Ascending aorta (tissue), 2 donors: ENCODE results near the gene USP6. TPM values are rescaled to one million over a fixed set of nuclear protein-coding genes. Genes with fewer than 3 reads are reported as not detected.
"Not testable (repeated sequence)": the region's sequence is repeated elsewhere in the genome, so short reads cannot be mapped to it uniquely, and the experiment has no call there.

Source experiments
- DNase-seq, 2 donors: peaks; one replicate each; pipeline ENCODE4 v3.0.0-alpha.2; 2019; ENCODE audit warnings: low spot score in 2 of 2
- H3K27ac ChIP-seq, 2 donors: fragments of 200-600 bp; sonication (generic); one replicate each; pipeline ENCODE4 v1.5.1; 2016 to 2017; ENCODE audit warnings: mild to moderate bottlenecking in 1 of 2
- H3K27me3 ChIP-seq: fragments of 200-600 bp; sonication (generic); one replicate; pipeline ENCODE4 v1.5.1; 2017
- H3K36me3 ChIP-seq, 2 donors: fragments of 200-600 bp; sonication (generic); one replicate each; pipeline ENCODE4 v1.5.1; 2016
- H3K4me1 ChIP-seq, 2 donors: fragments of 200-600 bp; sonication (generic); one replicate each; pipeline ENCODE4 v1.5.1; 2016 to 2017; ENCODE audit warnings: mild to moderate bottlenecking in 1 of 2
- H3K4me3 ChIP-seq, 2 donors: fragments of 200-600 bp; sonication (generic); one replicate each; pipeline ENCODE4 v1.5.1; 2016 to 2017; ENCODE audit warnings: mild to moderate bottlenecking in 1 of 2
- H3K9me3 ChIP-seq, 2 donors: fragments of 200-600 bp; sonication (generic); one replicate each; pipeline ENCODE4 v1.5.1; 2016
- CTCF ChIP-seq, 3 experiments: fragments of 200-600 bp in 2 of 3; fragments of 450-650 bp in 1 of 3; sonication (generic) in 2 of 3; IDR thresholded peaks; one replicate each; pipeline ENCODE4 v1.5.1; 2016 to 2019; ENCODE audit warnings: antibody characterized with exemption in 3 of 3, mild to moderate bottlenecking in 1 of 3, moderate library complexity in 1 of 3
- intact Hi-C: fragments of 100-400 bp; cut with DNase I; formaldehyde crosslinking; loops from one replicate; pipeline ENCODE4 v1.15.1; 2023
- total RNA-seq: library from RNA; depleted of rRNA; stranded (reverse); fragments of >200 nt; gene quantifications from one replicate; pipeline ENCODE4 v1.1.0, GENCODE V29; 2016

Gene USP6
- total RNA-seq, 1 donor from 2014 or later = 0.11 TPM

DNA sequence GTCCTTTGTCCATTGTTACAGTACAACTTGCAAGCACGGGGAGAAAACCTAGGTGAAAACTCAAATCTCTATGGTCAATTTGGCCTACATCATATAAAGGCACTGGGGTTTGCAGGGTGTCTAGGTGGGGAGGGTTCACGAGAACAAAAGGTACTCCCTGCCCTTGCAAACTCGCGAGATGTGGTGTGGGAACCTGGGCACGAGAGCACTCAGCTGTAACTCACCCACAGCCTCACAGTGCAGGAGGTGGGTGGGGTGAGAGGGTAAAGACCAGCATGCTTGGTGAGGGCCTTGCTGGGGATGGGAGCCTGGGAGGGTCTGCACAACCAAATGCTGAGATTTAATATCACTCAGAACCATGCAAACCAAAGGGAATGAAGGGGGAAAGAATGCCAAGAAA lies 94.3 kb downstream of the USP6 start:
- H3K4me1 ChIP-seq = no peaks in the 10 kb centered on the region
- H3K4me3 ChIP-seq = no peak overlapping the region
- DNase-seq = no peak
- intact Hi-C loops = no loop called here
- H3K27ac ChIP-seq = no peak overlapping the region
- H3K27me3 ChIP-seq = no peaks in the 10 kb centered on the region
- TF ChIP-seq CTCF (IDR thresholded peaks at IDR 0.05) = no peak
- no peaks in the 10 kb centered on the region for H3K9me3 ChIP-seq
- H3K36me3 ChIP-seq = peaks cover 0 to 19% of the 10 kb centered on the region in 2 donors

DNA sequence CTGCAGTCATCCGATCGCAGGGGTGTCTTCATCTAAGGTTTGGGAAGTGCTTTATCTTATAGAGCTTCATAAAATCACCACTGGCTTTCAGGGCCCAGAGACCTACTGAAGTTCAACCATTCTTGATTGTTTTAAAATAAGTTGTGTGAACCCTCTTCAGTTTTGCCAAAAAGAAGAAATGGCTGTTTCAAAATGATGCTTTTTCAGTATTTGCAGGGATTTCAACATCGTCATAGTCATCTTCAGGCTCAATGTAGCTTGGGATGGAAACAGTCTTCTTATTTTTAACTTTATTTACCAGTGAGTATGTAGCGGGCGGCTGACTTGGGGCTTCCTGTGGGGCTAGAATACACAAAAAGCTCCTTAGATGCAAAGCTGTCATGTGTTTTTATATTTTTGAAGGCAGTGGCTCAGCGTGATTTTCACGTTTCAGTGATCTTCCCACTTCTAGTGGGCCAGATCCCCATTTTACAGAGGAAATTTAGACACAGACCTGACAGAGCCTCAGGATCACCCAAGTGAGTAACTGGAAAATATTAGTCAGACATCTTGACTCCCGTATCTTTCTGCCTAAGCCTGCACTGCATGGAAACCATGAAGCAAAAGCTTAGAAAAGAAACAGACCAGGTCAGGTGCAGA lies 94.9 kb downstream of the USP6 start:
- H3K9me3 ChIP-seq = no peaks in the 10 kb centered on the region
- no peaks in the 10 kb centered on the region for H3K27me3 ChIP-seq
- H3K4me3 ChIP-seq = no peak overlapping the region
- H3K27ac ChIP-seq = no peak overlapping the region
- intact Hi-C loops = no loop called here
- peaks cover 4 to 26% of the 10 kb centered on the region in 2 donors for H3K36me3 ChIP-seq
- no peaks in the 10 kb centered on the region for H3K4me1 ChIP-seq
- DNase-seq = no peak
- TF ChIP-seq CTCF (IDR thresholded peaks at IDR 0.05) = no peak

- H3K4me1 ChIP-seq = no peaks in the 10 kb centered on the region
- no peak for DNase-seq
- H3K36me3 ChIP-seq = peaks cover 11 to 33% of the 10 kb centered on the region in 2 donors
- TF ChIP-seq CTCF (IDR thresholded peaks at IDR 0.05) = no peak
- H3K4me3 ChIP-seq = no peak overlapping the region
- H3K27ac ChIP-seq = no peak overlapping the region
- intact Hi-C loops = no loop called here
- no peaks in the 10 kb centered on the region for H3K9me3 ChIP-seq
- no peaks in the 10 kb centered on the region for H3K27me3 ChIP-seq
Measured at GRCh38 chr17:5211458-5211857, 95.6 kb downstream of the USP6 start.

DNA sequence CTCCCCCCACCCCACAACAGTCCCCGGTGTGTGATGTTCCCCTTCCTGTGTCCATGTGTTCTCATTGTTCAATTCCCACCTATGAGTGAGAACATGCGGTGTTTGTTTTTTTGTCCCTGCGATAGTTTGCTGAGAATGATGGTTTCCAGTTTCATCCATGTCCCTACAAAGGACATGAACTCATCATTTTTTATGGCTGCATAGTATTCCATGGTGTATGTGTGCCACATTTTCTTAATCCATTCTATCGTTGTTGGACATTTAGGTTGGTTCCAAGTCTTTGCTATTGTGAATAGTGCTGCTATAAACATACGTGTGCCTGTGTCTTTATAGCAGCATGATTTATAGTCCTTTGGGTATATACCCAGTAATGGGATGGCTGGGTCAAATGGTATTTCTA lies 101.7 kb downstream of the USP6 start:
- H3K36me3 ChIP-seq = peaks cover 12 to 25% of the 10 kb centered on the region in 2 donors
- H3K4me1 ChIP-seq, H3K9me3 ChIP-seq, H3K27ac ChIP-seq, H3K4me3 ChIP-seq, intact Hi-C loops, DNase-seq, H3K27me3 ChIP-seq: not testable (repeated sequence)

- TF ChIP-seq CTCF (IDR thresholded peaks at IDR 0.05) = no peak
- DNase-seq = no peak
- Histone ChIP-seq H3K27me3 (no peaks in the 10 kb centered on the region), H3K36me3 (peaks cover 21 to 39% of the 10 kb centered on the region in 2 donors), H3K27ac (no peak overlapping the region), H3K9me3 (no peaks in the 10 kb centered on the region), H3K4me1 (no peaks in the 10 kb centered on the region), H3K4me3 (no peak overlapping the region)
- intact Hi-C loops = no loop called here
Measured at GRCh38 chr17:5219536-5219935, 103.7 kb downstream of the USP6 start.

DNA sequence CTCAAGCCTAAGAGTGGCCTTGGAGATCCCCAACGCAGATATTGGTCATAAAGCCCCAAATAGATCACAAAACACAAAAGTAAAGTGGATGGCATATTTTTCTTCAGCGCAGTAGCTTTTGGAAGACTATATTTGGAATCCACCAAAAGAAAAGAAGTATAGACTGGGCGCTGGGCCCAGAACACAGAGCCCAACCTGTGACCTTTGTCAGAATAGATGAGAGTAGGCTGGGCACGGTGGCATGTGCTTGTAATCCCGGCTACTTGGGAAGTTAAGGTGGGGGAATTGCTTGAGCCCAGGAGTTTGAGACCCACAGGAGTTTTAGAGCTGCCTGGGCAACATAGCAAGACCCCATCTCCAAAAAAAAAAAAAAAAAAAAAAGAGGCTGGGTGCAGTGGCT lies 104.2 kb downstream of the USP6 start:
- DNase-seq = no peak
- Histone ChIP-seq H3K36me3 (peaks cover 21 to 38% of the 10 kb centered on the region in 2 donors), H3K27ac (no peak overlapping the region), H3K9me3 (no peaks in the 10 kb centered on the region), H3K4me1 (no peaks in the 10 kb centered on the region), H3K4me3 (no peak overlapping the region), H3K27me3 (no peaks in the 10 kb centered on the region)
- no peak for TF ChIP-seq CTCF (IDR thresholded peaks at IDR 0.05)
- intact Hi-C loops = no loop called here

- H3K4me1 ChIP-seq, H3K9me3 ChIP-seq, intact Hi-C loops, H3K4me3 ChIP-seq, DNase-seq, H3K27ac ChIP-seq, H3K27me3 ChIP-seq: not testable (repeated sequence)
- peaks cover 9 to 25% of the 10 kb centered on the region in 2 donors for H3K36me3 ChIP-seq
Measured at GRCh38 chr17:5221912-5222311, 106.1 kb downstream of the USP6 start.
